WTC11 (cell line): ENCODE data around the gene POLDIP2. TPM values are rescaled to one million over a fixed set of nuclear protein-coding genes. Genes with fewer than 3 reads are reported as not detected.

ENCODE experiments used
- ATAC-seq: fragments of 200-7000 bp; cut with Tn5 transposase; 2 replicates; pipeline ENCODE4 v1.10.0; 2021; ENCODE audit warnings: mild to moderate bottlenecking, moderate library complexity
- CTCF ChIA-PET: fragments of 300-600 bp; sonication (Branson Sonifier 250); formaldehyde crosslinking; loops from one replicate; lab custom pipeline; 2021; ENCODE audit warnings: antibody characterized with exemption; lab: Charles Lee
- POLR2A ChIA-PET: fragments of 350-600 bp; sonication (Branson Sonifier 250); formaldehyde crosslinking; loops from one replicate; lab custom pipeline; 2021; ENCODE audit warnings: antibody characterized with exemption; lab: Charles Lee
- DNase-seq: peaks from one replicate; pipeline ENCODE4 v3.0.0; 2021; ENCODE audit warnings: low spot score
- H3K27ac Mint-ChIP-seq: 2 replicates; pipeline ENCODE4 v1.8.0; 2021; ENCODE audit warnings: mixed read lengths
- H3K27me3 Mint-ChIP-seq: 2 replicates; pipeline ENCODE4 v1.8.0; 2021; ENCODE audit warnings: low read depth, mild to moderate bottlenecking, moderate library complexity, mixed read lengths
- H3K36me3 Mint-ChIP-seq: 2 replicates; pipeline ENCODE4 v1.8.0; 2021; ENCODE audit warnings: mixed read lengths
- H3K4me1 Mint-ChIP-seq: 2 replicates; pipeline ENCODE4 v1.8.0; 2022; ENCODE audit warnings: mixed read lengths
- H3K4me3 Mint-ChIP-seq: 2 replicates; pipeline ENCODE4 v1.8.0; 2021; ENCODE audit warnings: mild to moderate bottlenecking, moderate library complexity, mixed read lengths
- H3K9me3 Mint-ChIP-seq: 2 replicates; pipeline ENCODE4 v1.8.0; 2021; ENCODE audit warnings: mixed read lengths
- ETV6 ChIP-seq: sonication (generic); formaldehyde crosslinking; IDR thresholded peaks from 2 replicates; pipeline ENCODE4 v1.8.1; 2022; ENCODE audit warnings: mild to moderate bottlenecking, missing genetic modification reagents
- FOXP4 ChIP-seq: sonication (generic); formaldehyde crosslinking; IDR thresholded peaks from 2 replicates; pipeline ENCODE4 v1.8.0; 2022; ENCODE audit warnings: mild to moderate bottlenecking, missing genetic modification reagents
- GRHL2 ChIP-seq: fragments of 250-450 bp; sonication (Bioruptor Pico); IDR thresholded peaks from 2 replicates; pipeline ENCODE4 v1.8.0; 2022; ENCODE audit warnings: mild to moderate bottlenecking, moderate library complexity; ENCODE audit not compliant: insufficient replicate concordance, severe bottlenecking
- GTF2I ChIP-seq: fragments of 250-450 bp; sonication (Bioruptor Pico); conservative IDR thresholded peaks from 2 replicates; pipeline ENCODE4 v1.4.0; 2021; ENCODE audit warnings: mild to moderate bottlenecking
- JUN ChIP-seq: sonication (generic); formaldehyde crosslinking; IDR thresholded peaks from 2 replicates; pipeline ENCODE4 v1.8.0; 2023; ENCODE audit warnings: mild to moderate bottlenecking, missing genetic modification reagents
- MYBL2 ChIP-seq: sonication (generic); formaldehyde crosslinking; IDR thresholded peaks from 2 replicates; pipeline ENCODE4 v1.8.1; 2023; ENCODE audit warnings: mild to moderate bottlenecking, moderate library complexity, missing genetic modification reagents
- NFATC4 ChIP-seq: fragments of 250-450 bp; sonication (Bioruptor Pico); IDR thresholded peaks from 2 replicates; pipeline ENCODE4 v1.9.0; 2021; ENCODE audit warnings: mild to moderate bottlenecking
- NFYB ChIP-seq: sonication (generic); formaldehyde crosslinking; conservative IDR thresholded peaks from 2 replicates; pipeline ENCODE4 v1.8.0; 2022; ENCODE audit warnings: low read depth, missing genetic modification reagents
- SP1 ChIP-seq: sonication (generic); formaldehyde crosslinking; conservative IDR thresholded peaks from 2 replicates; pipeline ENCODE4 v1.8.1; 2022; ENCODE audit warnings: missing genetic modification reagents
- TCF7 ChIP-seq: sonication (generic); formaldehyde crosslinking; IDR thresholded peaks from 2 replicates; pipeline ENCODE4 v1.8.0; 2022; ENCODE audit warnings: mild to moderate bottlenecking, low read depth, missing genetic modification reagents, moderate library complexity
- USF1 ChIP-seq: sonication (generic); formaldehyde crosslinking; IDR thresholded peaks from 2 replicates; pipeline ENCODE4 v1.8.0; 2022; ENCODE audit warnings: mild to moderate bottlenecking, missing genetic modification reagents
- ZBTB43 ChIP-seq: sonication (generic); formaldehyde crosslinking; IDR thresholded peaks from 2 replicates; pipeline ENCODE4 v1.8.1; 2023; ENCODE audit warnings: mild to moderate bottlenecking, missing genetic modification reagents
- ZNF121 ChIP-seq: sonication (generic); formaldehyde crosslinking; IDR thresholded peaks from 2 replicates; pipeline ENCODE4 v1.8.0; 2023; ENCODE audit warnings: missing genetic modification reagents
- ZNF219 ChIP-seq: sonication (generic); formaldehyde crosslinking; IDR thresholded peaks from 2 replicates; pipeline ENCODE4 v1.8.0; 2023; ENCODE audit warnings: missing genetic modification reagents, mild to moderate bottlenecking, borderline replicate concordance
- ZNF281 ChIP-seq: sonication (generic); formaldehyde crosslinking; IDR thresholded peaks from 2 replicates; pipeline ENCODE4 v1.8.0; 2023; ENCODE audit warnings: mild to moderate bottlenecking, missing genetic modification reagents
- ZNF423 ChIP-seq: fragments of 250-450 bp; sonication (Bioruptor Pico); IDR thresholded peaks from 2 replicates; pipeline ENCODE4 v2.1.2; 2022; ENCODE audit warnings: mild to moderate bottlenecking, moderate library complexity
- ZSCAN18 ChIP-seq: fragments of 250-450 bp; sonication (Bioruptor Pico); IDR thresholded peaks from 2 replicates; pipeline ENCODE4 v2.1.2; 2022; ENCODE audit warnings: mild to moderate bottlenecking, moderate library complexity
- total RNA-seq: library from RNA; stranded (reverse); gene quantifications from 3 replicates; pipeline ENCODE4 v1.2.3, GENCODE V29; 2021
- TF ChIP-seq, protein P1 (sequence below): fragments of 250-450 bp; sonication (Bioruptor Pico); IDR thresholded peaks from 2 replicates; pipeline ENCODE4 v1.9.0; 2021; ENCODE audit warnings: mild to moderate bottlenecking
- TF ChIP-seq, protein P2 (sequence below): sonication (generic); formaldehyde crosslinking; IDR thresholded peaks from 2 replicates; pipeline ENCODE4 v1.8.1; 2023; ENCODE audit warnings: mild to moderate bottlenecking, missing genetic modification reagents, borderline replicate concordance
- TF ChIP-seq, protein P3 (sequence below): sonication (generic); formaldehyde crosslinking; IDR thresholded peaks from 2 replicates; pipeline ENCODE4 v1.8.1; 2022; ENCODE audit warnings: mild to moderate bottlenecking, moderate library complexity, missing genetic modification reagents

The POLDIP2 gene
- total RNA-seq, 1 experiment from 2014 or later, result 85.4 TPM

GRCh38 chr17:28402844-28403243 is 45.5 kb upstream of the POLDIP2 start:
- ATAC-seq, result no peak
- H3K27ac Mint-ChIP-seq, result no peak overlapping the region
- DNase-seq, result no peak
- POLR2A ChIA-PET, result interaction anchor here (1.0 kb wide), 1 partner anchor 14 kb away, joined by 5 read pairs; no protein-coding TSS in a partner anchor
- H3K27me3 Mint-ChIP-seq, result peaks cover 36% of the 10 kb centered on the region
- H3K4me3 Mint-ChIP-seq, result no peak overlapping the region
- H3K4me1 Mint-ChIP-seq, result peaks cover 60% of the 10 kb centered on the region
- CTCF ChIA-PET, result interaction anchor here (1.3 to 1.6 kb wide), 2 partner anchors 14 to 33 kb away, joined by 4 to 7 read pairs; partner anchors contain the start of gene VTN
- H3K36me3 Mint-ChIP-seq, result 0 out of 2 replicates have a peak, but pooled peaks cover 3% of the 10 kb centered on the region
- H3K9me3 Mint-ChIP-seq, result no peaks in the 10 kb centered on the region
- TF ChIP-seq ZNF121 (CRISPR knock-in tag) (no peak), NFYB (CRISPR knock-in tag) (no peak), ZNF219 (CRISPR knock-in tag) (peak; percentile 10; the same call in 1 of the 2 replicates), USF1 (CRISPR knock-in tag) (no peak)
- TF ChIP-seq, protein P1, sequence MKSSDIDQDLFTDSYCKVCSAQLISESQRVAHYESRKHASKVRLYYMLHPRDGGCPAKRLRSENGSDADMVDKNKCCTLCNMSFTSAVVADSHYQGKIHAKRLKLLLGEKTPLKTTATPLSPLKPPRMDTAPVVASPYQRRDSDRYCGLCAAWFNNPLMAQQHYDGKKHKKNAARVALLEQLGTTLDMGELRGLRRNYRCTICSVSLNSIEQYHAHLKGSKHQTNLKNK (CRISPR knock-in tag), result no peak

DNA sequence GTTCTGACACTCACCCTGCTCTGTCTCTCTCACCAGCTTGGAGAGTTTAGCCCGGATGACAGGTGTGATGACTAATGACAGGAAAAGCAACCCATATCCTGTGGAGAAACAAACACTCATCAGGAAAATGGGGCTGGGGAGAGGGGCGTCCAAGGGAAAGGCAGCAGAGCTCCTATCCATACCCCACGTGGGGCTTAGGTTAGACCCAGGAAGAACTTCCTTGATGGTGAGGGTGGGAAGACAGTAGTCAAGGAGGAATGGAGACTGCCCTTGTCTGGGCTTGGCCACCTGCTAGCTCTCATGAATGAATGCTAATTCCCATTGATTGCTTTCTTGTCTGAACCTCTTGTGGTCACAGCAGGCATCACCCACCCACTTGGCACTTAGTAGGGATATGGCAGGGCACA is 44.9 kb upstream of the POLDIP2 start:
- DNase-seq, result no peak
- Mint-ChIP-seq H3K9me3 (no peaks in the 10 kb centered on the region), H3K27me3 (peaks cover 36% of the 10 kb centered on the region), H3K27ac (no peak overlapping the region), H3K4me3 (no peak overlapping the region), H3K4me1 (peaks cover 54% of the 10 kb centered on the region), H3K36me3 (0 out of 2 replicates have a peak, but pooled peaks cover 3% of the 10 kb centered on the region)
- CTCF ChIA-PET, result interaction anchor here (0.7 to 1.6 kb wide), 4 partner anchors 9 to 32 kb away, joined by 3 to 7 read pairs (median 4); partner anchors contain the start of gene VTN
- peak; percentile 66 for ATAC-seq
- POLR2A ChIA-PET, result interaction anchor here (1.0 kb wide), 1 partner anchor 13 kb away, joined by 5 read pairs; no protein-coding TSS in a partner anchor
- peak; percentile 69; the same call in 1 of the 2 replicates for TF ChIP-seq SP1
- peak; percentile 98 for TF ChIP-seq ZNF423 (CRISPR knock-in tag)
- no peak for TF ChIP-seq JUN (CRISPR knock-in tag)
- TF ChIP-seq ZNF281 (CRISPR knock-in tag), result no peak
- TF ChIP-seq GRHL2, result no peak
- TF ChIP-seq ZBTB43 (CRISPR knock-in tag), result 0 out of 2 replicates have a peak, but pooled peaks have one; percentile 31
- TF ChIP-seq TCF7 (CRISPR knock-in tag), result no peak
- TF ChIP-seq MYBL2 (CRISPR knock-in tag), result no peak
- TF ChIP-seq GTF2I, result peak; percentile 65; the same call in 1 of the 2 replicates
- peak; percentile 56 for TF ChIP-seq ETV6 (CRISPR knock-in tag)
- TF ChIP-seq ZSCAN18 (CRISPR knock-in tag), result no peak
- TF ChIP-seq, protein P1 (CRISPR knock-in tag), result no peak
- peak; percentile 65; the same call in 1 of the 2 replicates for TF ChIP-seq FOXP4 (CRISPR knock-in tag)
- TF ChIP-seq NFATC4 (CRISPR knock-in tag), result no peak
- TF ChIP-seq, protein P2, sequence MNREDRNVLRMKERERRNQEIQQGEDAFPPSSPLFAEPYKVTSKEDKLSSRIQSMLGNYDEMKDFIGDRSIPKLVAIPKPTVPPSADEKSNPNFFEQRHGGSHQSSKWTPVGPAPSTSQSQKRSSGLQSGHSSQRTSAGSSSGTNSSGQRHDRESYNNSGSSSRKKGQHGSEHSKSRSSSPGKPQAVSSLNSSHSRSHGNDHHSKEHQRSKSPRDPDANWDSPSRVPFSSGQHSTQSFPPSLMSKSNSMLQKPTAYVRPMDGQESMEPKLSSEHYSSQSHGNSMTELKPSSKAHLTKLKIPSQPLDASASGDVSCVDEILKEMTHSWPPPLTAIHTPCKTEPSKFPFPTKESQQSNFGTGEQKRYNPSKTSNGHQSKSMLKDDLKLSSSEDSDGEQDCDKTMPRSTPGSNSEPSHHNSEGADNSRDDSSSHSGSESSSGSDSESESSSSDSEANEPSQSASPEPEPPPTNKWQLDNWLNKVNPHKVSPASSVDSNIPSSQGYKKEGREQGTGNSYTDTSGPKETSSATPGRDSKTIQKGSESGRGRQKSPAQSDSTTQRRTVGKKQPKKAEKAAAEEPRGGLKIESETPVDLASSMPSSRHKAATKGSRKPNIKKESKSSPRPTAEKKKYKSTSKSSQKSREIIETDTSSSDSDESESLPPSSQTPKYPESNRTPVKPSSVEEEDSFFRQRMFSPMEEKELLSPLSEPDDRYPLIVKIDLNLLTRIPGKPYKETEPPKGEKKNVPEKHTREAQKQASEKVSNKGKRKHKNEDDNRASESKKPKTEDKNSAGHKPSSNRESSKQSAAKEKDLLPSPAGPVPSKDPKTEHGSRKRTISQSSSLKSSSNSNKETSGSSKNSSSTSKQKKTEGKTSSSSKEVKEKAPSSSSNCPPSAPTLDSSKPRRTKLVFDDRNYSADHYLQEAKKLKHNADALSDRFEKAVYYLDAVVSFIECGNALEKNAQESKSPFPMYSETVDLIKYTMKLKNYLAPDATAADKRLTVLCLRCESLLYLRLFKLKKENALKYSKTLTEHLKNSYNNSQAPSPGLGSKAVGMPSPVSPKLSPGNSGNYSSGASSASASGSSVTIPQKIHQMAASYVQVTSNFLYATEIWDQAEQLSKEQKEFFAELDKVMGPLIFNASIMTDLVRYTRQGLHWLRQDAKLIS (CRISPR knock-in tag), result no peak
- TF ChIP-seq, protein P3, sequence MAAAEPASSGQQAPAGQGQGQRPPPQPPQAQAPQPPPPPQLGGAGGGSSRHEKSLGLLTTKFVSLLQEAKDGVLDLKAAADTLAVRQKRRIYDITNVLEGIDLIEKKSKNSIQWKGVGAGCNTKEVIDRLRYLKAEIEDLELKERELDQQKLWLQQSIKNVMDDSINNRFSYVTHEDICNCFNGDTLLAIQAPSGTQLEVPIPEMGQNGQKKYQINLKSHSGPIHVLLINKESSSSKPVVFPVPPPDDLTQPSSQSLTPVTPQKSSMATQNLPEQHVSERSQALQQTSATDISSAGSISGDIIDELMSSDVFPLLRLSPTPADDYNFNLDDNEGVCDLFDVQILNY (CRISPR knock-in tag), result no peak
